Uterus (tissue), 2 donors: ENCODE measurements around the gene EML6.

Source experiments
- CTCF ChIP-seq, 4 experiments: fragments of 200-600 bp in 2 of 4; fragments of 450-650 bp in 2 of 4; sonication (generic) in 2 of 4; IDR thresholded peaks; one replicate each; pipeline ENCODE4 v1.5.1; 2016 to 2019; ENCODE audit warnings: antibody characterized with exemption in 4 of 4, mild to moderate bottlenecking in 2 of 4, moderate library complexity in 1 of 4
- POLR2A ChIP-seq, 2 donors: fragments of 450-650 bp; IDR thresholded peaks; one replicate each; pipeline ENCODE4 v1.6.1; 2016; ENCODE audit warnings: antibody characterized with exemption in 2 of 2, mild to moderate bottlenecking in 1 of 2, moderate library complexity in 1 of 2

- TF ChIP-seq CTCF (IDR thresholded peaks at IDR 0.05) (no peak), POLR2A (IDR thresholded peaks at IDR 0.05) (no peak)
Observed at GRCh38 chr2:54724560-54725342, 1.3 kb downstream of the EML6 start.
